ENCODE measurements around the gene PTGFRN. TPM values are rescaled to one million over a fixed set of nuclear protein-coding genes. Genes with fewer than 3 reads are reported as not detected.

Gene PTGFRN
- total RNA-seq, 1 donor from 2014 or later, result 111 TPM

GRCh38 chr1:116880917-116881316, 28.8 kb upstream of the PTGFRN start:
- Histone ChIP-seq H3K9me3 (replicated peaks) (no peaks in the 10 kb centered on the region), H3K27me3 (ENCODE audit: low read depth) (no peaks in the 10 kb centered on the region), H3K27ac (replicated peaks) (peak overlapping the region; percentile 73), H3K4me1 (peaks cover 31% of the 10 kb centered on the region), H3K36me3 (no peaks in the 10 kb centered on the region), H3K4me3 (no peak overlapping the region)
- intact Hi-C loops (cut with micrococcal nuclease), result no loop called here
- no peak for TF ChIP-seq CTCF (IDR thresholded peaks at IDR 0.05; ENCODE audit: borderline replicate concordance)
- peak; percentile 45 for DNase-seq

- no peak overlapping the region for H3K4me3 ChIP-seq
- TF ChIP-seq CTCF (IDR thresholded peaks at IDR 0.05; ENCODE audit: borderline replicate concordance), result peak; percentile 30
- peaks cover 30% of the 10 kb centered on the region for H3K4me1 ChIP-seq
- peak overlapping the region; percentile 73 for H3K27ac ChIP-seq (replicated peaks)
- H3K9me3 ChIP-seq (replicated peaks), result no peaks in the 10 kb centered on the region
- intact Hi-C loops (cut with micrococcal nuclease), result no loop called here
- DNase-seq, result peak; percentile 28
- no peaks in the 10 kb centered on the region for H3K27me3 ChIP-seq (ENCODE audit: low read depth)
- no peaks in the 10 kb centered on the region for H3K36me3 ChIP-seq
Observed at GRCh38 chr1:116881879-116882520, 27.7 kb upstream of the PTGFRN start.

GRCh38 chr1:116882866-116883265, 26.9 kb upstream of the PTGFRN start:
- Histone ChIP-seq H3K4me1 (peaks cover 21% of the 10 kb centered on the region), H3K9me3 (replicated peaks) (no peaks in the 10 kb centered on the region), H3K36me3 (no peaks in the 10 kb centered on the region), H3K4me3 (no peak overlapping the region), H3K27me3 (ENCODE audit: low read depth) (no peaks in the 10 kb centered on the region), H3K27ac (replicated peaks) (peak overlapping the region; percentile 73)
- intact Hi-C loops (cut with micrococcal nuclease), result no loop called here
- no peak for DNase-seq
- no peak for TF ChIP-seq CTCF (IDR thresholded peaks at IDR 0.05; ENCODE audit: borderline replicate concordance)

GRCh38 chr1:116886291-116886878, 23.3 kb upstream of the PTGFRN start:
- DNase-seq, result no peak
- H3K27me3 ChIP-seq (ENCODE audit: low read depth), result no peaks in the 10 kb centered on the region
- no peaks in the 10 kb centered on the region for H3K9me3 ChIP-seq (replicated peaks)
- H3K4me3 ChIP-seq, result no peak overlapping the region
- no peak for TF ChIP-seq CTCF (IDR thresholded peaks at IDR 0.05; ENCODE audit: borderline replicate concordance)
- H3K4me1 ChIP-seq, result no peaks in the 10 kb centered on the region
- no peaks in the 10 kb centered on the region for H3K36me3 ChIP-seq
- intact Hi-C loops (cut with micrococcal nuclease), result no loop called here
- no peak overlapping the region for H3K27ac ChIP-seq (replicated peaks)

- TF ChIP-seq CTCF (IDR thresholded peaks at IDR 0.05; ENCODE audit: borderline replicate concordance), result no peak
- H3K9me3 ChIP-seq (replicated peaks), result no peaks in the 10 kb centered on the region
- intact Hi-C loops (cut with micrococcal nuclease), result no loop called here
- H3K36me3 ChIP-seq, result no peaks in the 10 kb centered on the region
- H3K27ac ChIP-seq (replicated peaks), result no peak overlapping the region
- H3K4me3 ChIP-seq, result no peak overlapping the region
- no peaks in the 10 kb centered on the region for H3K27me3 ChIP-seq (ENCODE audit: low read depth)
- DNase-seq, result no peak
- H3K4me1 ChIP-seq, result no peaks in the 10 kb centered on the region
Observed at GRCh38 chr1:116887212-116887611, 22.5 kb upstream of the PTGFRN start.
